Endothelial cell of umbilical vein (primary cell): ENCODE measurements around the gene ZSWIM6. TPM values are rescaled to one million over a fixed set of nuclear protein-coding genes. Genes with fewer than 3 reads are reported as not detected.

Source experiments
- BruUV-seq: library from RNA; stranded (reverse); fragments of 400-500 nt; replicated peaks from 2 replicates; lab custom pipeline; 2021; lab: Mats Ljungman, UMichigan
- CTCF ChIA-PET: fragments of 300-600, 350-600 bp; sonication (Branson Sonifier 250); formaldehyde crosslinking; loops from one replicate; lab custom pipeline; 2021; ENCODE audit warnings: antibody characterized with exemption, inconsistent platforms; lab: Charles Lee
- POLR2A ChIA-PET: fragments of 300-600, 350-600 bp; sonication (Branson Sonifier 250); formaldehyde crosslinking; loops from one replicate; lab custom pipeline; 2021; ENCODE audit warnings: antibody characterized with exemption, inconsistent platforms; lab: Charles Lee
- DNase-seq: peaks from one replicate; pipeline ENCODE4 v3.0.0-alpha.2; 2011; ENCODE audit warnings: low read depth, low spot score
- FAIRE-seq: peaks from 2 replicates; lab custom pipeline; 2011; peaks lifted over from hg19 to GRCh38; lab: Jason Lieb, UNC
- H2AFZ ChIP-seq: 2 replicates; pipeline ENCODE4 v1.6.0; 2012; ENCODE audit warnings: low read depth, low read length, control low read depth, inconsistent platforms
- H3K27ac ChIP-seq: 2 replicates; pipeline ENCODE4 v1.5.1; 2011; ENCODE audit warnings: low read depth, mild to moderate bottlenecking, control low read depth, low read length, moderate library complexity; ENCODE audit not compliant: insufficient read depth
- H3K27me3 ChIP-seq, 2 experiments: 2 replicates each; pipeline versions ENCODE4 v1.6.0 to v1.6.1; 2011; ENCODE audit warnings: low read length in 2 of 2, mixed read lengths in 1 of 2; ENCODE audit not compliant: control insufficient read depth in 2 of 2, insufficient read depth in 2 of 2
- H3K36me3 ChIP-seq, 2 experiments: 2 replicates in 1 of 2; 3 replicates in 1 of 2; pipeline ENCODE4 v1.5.1; 2011; ENCODE audit warnings: low read length in 2 of 2, mild to moderate bottlenecking in 1 of 2, moderate library complexity in 1 of 2; ENCODE audit not compliant: control insufficient read depth in 2 of 2, insufficient read depth in 2 of 2; ENCODE audit errors: extremely low read depth in 1 of 2
- H3K4me1 ChIP-seq: 3 replicates; pipeline ENCODE4 v1.5.1; 2011; ENCODE audit warnings: mild to moderate bottlenecking, low read length; ENCODE audit not compliant: control insufficient read depth, insufficient read depth; ENCODE audit errors: extremely low read depth
- H3K4me2 ChIP-seq: 2 replicates; pipeline ENCODE4 v1.6.1; 2011; ENCODE audit warnings: low read length, control low read depth, mixed read lengths; ENCODE audit not compliant: insufficient read depth
- H3K4me3 ChIP-seq, 3 experiments: fragments of 200-600 bp in 1 of 3; sonication (generic), shearing (Covaris generic) in 1 of 3; replicated peaks in 1 of 3; 2 replicates each; pipeline ENCODE4 v1.5.1; 2011 to 2016; ENCODE audit warnings: control low read depth in 3 of 3, low read length in 3 of 3, mild to moderate bottlenecking in 2 of 3, inconsistent platforms in 1 of 3, low read depth in 1 of 3, moderate library complexity in 1 of 3; ENCODE audit not compliant: insufficient read depth in 1 of 3
- H3K79me2 ChIP-seq: 2 replicates; pipeline ENCODE4 v1.6.0; 2012; ENCODE audit warnings: low read length, inconsistent platforms; ENCODE audit not compliant: control insufficient read depth, insufficient read depth
- H3K9ac ChIP-seq: replicated peaks from 2 replicates; pipeline ENCODE3; 2011; ENCODE audit warnings: low read length, control low read depth; ENCODE audit not compliant: insufficient read depth; ENCODE audit errors: extremely low read depth
- H3K9me1 ChIP-seq: replicated peaks from 3 replicates; pipeline ENCODE4 v1.6.0; 2011; ENCODE audit warnings: mild to moderate bottlenecking, low read length; ENCODE audit not compliant: control insufficient read depth, insufficient read depth; ENCODE audit errors: extremely low read depth
- H3K9me3 ChIP-seq: replicated peaks from 2 replicates; pipeline ENCODE4 v1.5.1; 2012; ENCODE audit warnings: low read length, inconsistent platforms; ENCODE audit not compliant: control insufficient read depth, insufficient read depth
- H4K20me1 ChIP-seq: replicated peaks from 2 replicates; pipeline ENCODE3; 2011; ENCODE audit warnings: mild to moderate bottlenecking, low read length; ENCODE audit not compliant: control insufficient read depth, insufficient read depth; ENCODE audit errors: extremely low read depth
- JUN ChIP-seq: IDR thresholded peaks from 2 replicates; pipeline ENCODE4 v1.6.1; 2011; ENCODE audit warnings: borderline replicate concordance, low read depth; ENCODE audit not compliant: insufficient read length, insufficient read depth
- MYC ChIP-seq: IDR thresholded peaks from one replicate; pipeline ENCODE4 v1.6.1; 2011; ENCODE audit warnings: mild to moderate bottlenecking, low read depth, low read length
- POLR2A ChIP-seq: IDR thresholded peaks from 2 replicates; pipeline ENCODE4 v1.6.1; 2012; ENCODE audit warnings: low read depth, mild to moderate bottlenecking, control low read depth, low read length
- dilution Hi-C: fragments of 300-500 bp; cut with MboI; formaldehyde crosslinking; loops from one replicate; pipeline ENCODE4 v1.15.0; 2019; ENCODE audit warnings: low sequenced_read_pairs; ENCODE audit not compliant: extremely low pct_ligation_motif_present
- intact Hi-C: fragments of 100-400 bp; cut with micrococcal nuclease; formaldehyde crosslinking; loops from one replicate; pipeline ENCODE4 v1.10.0; 2022
- polyA plus RNA-seq, 4 experiments: library from polyadenylated mRNA; depleted of rRNA in 3 of 4; stranded (reverse) in 3 of 4; unstranded in 1 of 4; fragments of >200 nt; gene quantifications; 2 replicates each; pipeline versions ENCODE4 v1.2.1 to v1.2.3, GENCODE V29; 2011 to 2012; ENCODE audit warnings: missing spikeins in 1 of 4
- total RNA-seq: library from RNA; stranded (reverse); gene quantifications from 2 replicates; pipeline ENCODE4 v1.2.3, GENCODE V29; 2021
- TF ChIP-seq, protein P1 (sequence below), 2 donors: IDR thresholded peaks; 1 replicate in 1 of 2; 2 replicates in 1 of 2; pipeline ENCODE4 v1.5.1; 2011; ENCODE audit warnings: low read length in 2 of 2, mild to moderate bottlenecking in 2 of 2, moderate library complexity in 2 of 2, control low read depth in 1 of 2, inconsistent platforms in 1 of 2, low read depth in 1 of 2; ENCODE audit not compliant: insufficient read depth in 1 of 2; ENCODE audit errors: extremely low read depth in 1 of 2

ZSWIM6 gene
- total and polyA plus RNA-seq, 2 donors (not counting 3 experiments of a cell fraction or from before 2014, with no cell fraction given) = 14.9 to 25.3 TPM

DNA sequence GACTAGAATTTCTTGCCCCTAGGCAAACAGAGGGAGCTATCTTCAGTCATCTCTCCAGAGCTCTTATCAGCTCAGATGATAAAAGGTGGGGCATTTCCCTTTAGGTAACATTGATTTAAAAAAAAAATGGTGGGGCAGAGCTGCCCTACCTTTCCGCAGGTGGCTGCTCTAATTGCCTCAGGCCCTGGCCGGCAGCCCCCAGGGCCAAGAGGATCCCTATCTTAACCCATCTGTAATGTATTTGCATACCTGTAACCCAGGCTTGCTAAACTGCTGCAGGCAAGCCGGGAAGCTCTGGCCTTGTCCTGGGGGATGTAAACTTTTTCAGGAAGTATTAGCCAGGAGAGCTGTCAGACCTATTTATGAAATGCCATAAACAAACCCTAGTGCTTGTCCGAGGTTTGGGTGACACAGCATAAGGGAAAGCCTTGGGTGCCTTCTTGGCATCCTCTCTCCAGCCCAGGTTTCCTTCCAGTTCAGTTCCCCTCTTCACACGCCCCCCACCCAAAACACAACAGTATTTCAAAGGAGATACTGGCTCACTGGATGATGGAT, 20.9 kb upstream of the ZSWIM6 start:
- Histone ChIP-seq H3K9ac (no peak overlapping the region), H3K79me2 (no peaks in the 10 kb centered on the region), H3K9me1 (no peaks in the 10 kb centered on the region), H2AFZ (no peak overlapping the region), H3K9me3 (no peaks in the 10 kb centered on the region), H3K36me3 (no peaks in the 10 kb centered on the region), H3K4me3 (no peak overlapping the region), H3K4me2 (no peak overlapping the region), H3K27ac (peak overlapping the region; percentile 95), H3K4me1 (peaks cover 45% of the 10 kb centered on the region), H4K20me1 (no peaks in the 10 kb centered on the region), H3K27me3 (no peaks in the 10 kb centered on the region)
- ChIA-PET POLR2A (interaction anchor here (0.6 to 2.0 kb wide), 3 partner anchors 20 to 39 kb away, joined by 3 to 16 read pairs (median 4); partner anchors contain the start of gene ZSWIM6), CTCF (interaction anchor here (1.0 to 2.1 kb wide), 8 partner anchors 9 to 366 kb away, joined by 3 to 15 read pairs (median 4); partner anchors contain the start of genes ERCC8, NDUFAF2 and ZSWIM6)
- intact Hi-C loops = no loop called here
- DNase-seq (no peak), FAIRE-seq (no peak)
- dilution Hi-C loops = no loop called here
- TF ChIP-seq MYC (no peak), POLR2A (no peak), JUN (no peak)
- TF ChIP-seq, protein P1, sequence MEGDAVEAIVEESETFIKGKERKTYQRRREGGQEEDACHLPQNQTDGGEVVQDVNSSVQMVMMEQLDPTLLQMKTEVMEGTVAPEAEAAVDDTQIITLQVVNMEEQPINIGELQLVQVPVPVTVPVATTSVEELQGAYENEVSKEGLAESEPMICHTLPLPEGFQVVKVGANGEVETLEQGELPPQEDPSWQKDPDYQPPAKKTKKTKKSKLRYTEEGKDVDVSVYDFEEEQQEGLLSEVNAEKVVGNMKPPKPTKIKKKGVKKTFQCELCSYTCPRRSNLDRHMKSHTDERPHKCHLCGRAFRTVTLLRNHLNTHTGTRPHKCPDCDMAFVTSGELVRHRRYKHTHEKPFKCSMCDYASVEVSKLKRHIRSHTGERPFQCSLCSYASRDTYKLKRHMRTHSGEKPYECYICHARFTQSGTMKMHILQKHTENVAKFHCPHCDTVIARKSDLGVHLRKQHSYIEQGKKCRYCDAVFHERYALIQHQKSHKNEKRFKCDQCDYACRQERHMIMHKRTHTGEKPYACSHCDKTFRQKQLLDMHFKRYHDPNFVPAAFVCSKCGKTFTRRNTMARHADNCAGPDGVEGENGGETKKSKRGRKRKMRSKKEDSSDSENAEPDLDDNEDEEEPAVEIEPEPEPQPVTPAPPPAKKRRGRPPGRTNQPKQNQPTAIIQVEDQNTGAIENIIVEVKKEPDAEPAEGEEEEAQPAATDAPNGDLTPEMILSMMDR (IDR thresholded peaks at IDR 0.05; ENCODE audit: extremely low read depth in 1 of 2, insufficient read depth in 1 of 2, low read depth in 1 of 2, low read length in 2 of 2) = no peak
- no TSS peak for BruUV-seq
